ENCODE measurements around the gene KIFBP.
A peak's percentile ranks its signal among the peaks of the same experiment; 100 is the strongest.
"Not testable (repeated sequence)": the region's sequence is repeated elsewhere in the genome, so short reads cannot be mapped to it uniquely, and the experiment has no call there.

KIFBP gene, protein sequence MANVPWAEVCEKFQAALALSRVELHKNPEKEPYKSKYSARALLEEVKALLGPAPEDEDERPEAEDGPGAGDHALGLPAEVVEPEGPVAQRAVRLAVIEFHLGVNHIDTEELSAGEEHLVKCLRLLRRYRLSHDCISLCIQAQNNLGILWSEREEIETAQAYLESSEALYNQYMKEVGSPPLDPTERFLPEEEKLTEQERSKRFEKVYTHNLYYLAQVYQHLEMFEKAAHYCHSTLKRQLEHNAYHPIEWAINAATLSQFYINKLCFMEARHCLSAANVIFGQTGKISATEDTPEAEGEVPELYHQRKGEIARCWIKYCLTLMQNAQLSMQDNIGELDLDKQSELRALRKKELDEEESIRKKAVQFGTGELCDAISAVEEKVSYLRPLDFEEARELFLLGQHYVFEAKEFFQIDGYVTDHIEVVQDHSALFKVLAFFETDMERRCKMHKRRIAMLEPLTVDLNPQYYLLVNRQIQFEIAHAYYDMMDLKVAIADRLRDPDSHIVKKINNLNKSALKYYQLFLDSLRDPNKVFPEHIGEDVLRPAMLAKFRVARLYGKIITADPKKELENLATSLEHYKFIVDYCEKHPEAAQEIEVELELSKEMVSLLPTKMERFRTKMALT

DNA sequence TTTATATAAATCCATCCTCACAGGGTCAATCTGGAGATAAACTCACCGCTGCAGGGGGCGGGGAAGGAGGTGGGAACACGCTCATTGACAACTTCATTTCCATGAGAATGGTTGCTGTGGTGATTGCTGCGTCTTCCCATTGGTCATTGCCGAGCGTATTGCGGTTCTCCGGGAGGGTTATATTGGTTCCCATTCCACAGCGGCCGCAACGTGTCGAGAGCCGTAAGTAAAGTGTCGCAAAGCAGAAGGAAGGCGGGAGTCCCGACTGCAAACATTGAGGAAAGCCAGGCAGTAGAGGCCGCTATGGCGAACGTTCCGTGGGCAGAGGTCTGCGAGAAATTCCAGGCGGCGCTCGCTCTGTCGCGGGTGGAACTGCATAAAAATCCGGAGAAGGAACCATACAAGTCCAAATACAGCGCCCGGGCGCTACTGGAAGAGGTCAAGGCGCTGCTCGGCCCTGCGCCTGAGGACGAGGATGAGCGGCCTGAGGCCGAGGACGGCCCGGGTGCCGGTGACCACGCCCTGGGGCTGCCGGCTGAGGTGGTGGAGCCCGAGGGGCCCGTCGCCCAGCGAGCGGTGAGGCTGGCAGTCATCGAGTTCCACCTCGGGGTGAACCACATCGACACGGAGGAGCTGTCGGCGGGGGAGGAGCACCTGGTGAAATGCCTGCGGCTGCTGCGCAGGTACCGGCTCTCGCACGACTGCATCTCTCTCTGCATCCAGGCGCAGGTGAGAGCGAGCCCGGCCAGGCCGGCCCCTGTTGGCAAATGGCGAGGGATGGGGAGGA is at the start of gene KIFBP:
TSS of gene KIFBP (plus strand) at position 274 of the 787 bp plus-strand sequence. CDS start at position 304, 30 bp downstream.
- DNase-seq (ENCODE audit: low read depth in 2 of 2) = peak; percentile 45 to 49

DNA sequence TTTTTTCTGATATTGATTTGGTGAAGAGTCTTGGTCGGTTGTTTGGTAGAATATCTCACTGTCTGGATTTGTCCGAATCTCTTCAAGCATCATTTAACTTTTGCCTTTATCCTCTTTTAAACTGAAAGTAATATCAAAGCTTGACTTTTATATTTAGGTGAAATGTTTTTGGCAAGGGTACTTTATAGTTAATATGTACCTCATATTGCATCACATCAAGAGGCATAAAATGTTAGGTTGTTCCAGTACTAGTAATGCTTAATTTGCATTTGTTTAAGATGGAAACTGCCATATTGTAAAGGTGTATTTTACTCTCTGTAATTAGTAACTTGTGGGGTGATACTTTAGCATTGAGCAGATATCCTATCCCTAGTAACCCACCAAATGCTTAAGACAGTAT is 49.7 kb upstream of the KIFBP start:
- no peak for DNase-seq (ENCODE audit: low read depth in 2 of 2)

DNA sequence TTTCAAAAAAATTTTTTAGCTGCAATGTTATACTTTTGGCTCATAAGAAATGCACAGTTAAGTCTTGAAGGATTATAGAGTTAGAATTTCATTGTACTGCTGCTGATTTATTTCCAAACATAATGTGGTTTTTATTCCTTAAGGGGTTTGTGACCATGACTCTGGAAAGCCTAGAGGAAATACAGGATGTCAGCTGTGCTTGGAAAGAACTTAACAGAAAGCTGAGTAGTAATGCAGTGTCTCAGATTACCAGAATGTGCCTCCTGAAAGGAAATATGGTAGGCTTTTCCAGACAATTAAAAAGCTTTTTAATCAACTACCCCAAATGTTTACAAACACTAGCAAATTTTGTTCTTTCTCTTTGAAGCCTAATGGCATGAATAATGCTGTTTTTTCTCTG is 47.7 kb upstream of the KIFBP start:
- not testable (repeated sequence) for DNase-seq (ENCODE audit: low read depth in 2 of 2)

DNA sequence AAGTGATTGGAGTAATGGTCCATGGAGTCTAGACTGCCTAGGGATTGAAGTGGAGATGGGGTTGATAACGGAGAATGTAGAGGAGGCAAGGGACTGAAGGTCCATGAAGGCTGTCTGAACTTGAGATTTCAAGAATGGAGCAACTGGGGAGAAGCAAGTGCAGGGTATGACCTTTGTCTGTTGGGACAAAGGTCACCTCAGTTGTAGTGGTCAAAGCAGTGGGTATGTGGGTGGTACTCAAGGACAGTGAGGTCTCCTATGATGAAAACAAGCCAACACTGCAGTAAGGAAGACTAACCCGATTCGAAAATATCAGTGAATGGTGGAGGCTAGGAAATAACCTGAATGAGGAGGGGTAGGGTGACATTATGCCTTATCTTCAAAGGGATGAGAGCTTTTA is 38.0 kb upstream of the KIFBP start:
- no peak for DNase-seq (ENCODE audit: low read depth in 2 of 2)

DNA sequence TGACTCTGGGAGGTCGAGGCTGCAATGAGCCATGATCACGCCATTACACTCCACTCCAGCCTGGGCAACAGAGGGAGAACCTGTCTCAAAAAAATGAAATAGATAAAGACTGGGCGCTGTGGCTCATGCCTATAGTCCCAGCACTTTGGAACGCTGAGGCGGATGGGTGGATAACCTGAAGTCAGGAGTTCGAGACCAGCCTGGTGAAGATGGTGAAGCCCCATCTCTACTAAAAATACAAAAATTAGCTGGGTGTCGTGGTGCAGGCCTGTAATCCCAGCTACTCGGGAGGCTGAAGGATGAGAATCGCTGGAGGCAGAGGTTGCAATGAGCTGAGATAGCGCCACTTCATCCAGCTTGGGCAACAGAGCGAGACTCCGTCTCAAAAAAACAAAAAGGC is 33.7 kb upstream of the KIFBP start:
- no peak for DNase-seq (ENCODE audit: low read depth in 2 of 2)

DNA sequence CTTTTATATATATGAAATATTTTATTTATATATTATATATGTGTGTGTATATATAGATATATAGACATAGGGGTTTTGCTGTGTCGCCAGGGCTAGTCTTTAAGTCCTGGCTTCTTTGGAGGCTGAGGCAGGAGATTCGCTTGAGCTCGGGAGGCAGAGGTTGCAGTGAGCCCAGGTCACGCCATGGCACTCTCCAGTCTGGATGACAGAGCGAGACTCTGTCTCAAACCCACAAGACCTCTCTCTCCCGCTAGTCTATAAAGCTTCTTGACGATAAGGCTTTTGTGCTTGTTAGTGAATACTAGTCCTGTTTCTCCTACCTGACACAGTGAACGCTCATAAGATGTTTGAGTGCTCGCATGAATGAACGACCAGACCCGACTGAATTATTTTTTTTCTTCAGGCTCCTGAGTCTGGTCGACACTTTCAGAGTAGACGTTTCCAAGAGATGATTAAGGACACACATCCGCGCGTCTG is 33.2 kb upstream of the KIFBP start:
- no peak for DNase-seq (ENCODE audit: low read depth in 2 of 2)

DNA sequence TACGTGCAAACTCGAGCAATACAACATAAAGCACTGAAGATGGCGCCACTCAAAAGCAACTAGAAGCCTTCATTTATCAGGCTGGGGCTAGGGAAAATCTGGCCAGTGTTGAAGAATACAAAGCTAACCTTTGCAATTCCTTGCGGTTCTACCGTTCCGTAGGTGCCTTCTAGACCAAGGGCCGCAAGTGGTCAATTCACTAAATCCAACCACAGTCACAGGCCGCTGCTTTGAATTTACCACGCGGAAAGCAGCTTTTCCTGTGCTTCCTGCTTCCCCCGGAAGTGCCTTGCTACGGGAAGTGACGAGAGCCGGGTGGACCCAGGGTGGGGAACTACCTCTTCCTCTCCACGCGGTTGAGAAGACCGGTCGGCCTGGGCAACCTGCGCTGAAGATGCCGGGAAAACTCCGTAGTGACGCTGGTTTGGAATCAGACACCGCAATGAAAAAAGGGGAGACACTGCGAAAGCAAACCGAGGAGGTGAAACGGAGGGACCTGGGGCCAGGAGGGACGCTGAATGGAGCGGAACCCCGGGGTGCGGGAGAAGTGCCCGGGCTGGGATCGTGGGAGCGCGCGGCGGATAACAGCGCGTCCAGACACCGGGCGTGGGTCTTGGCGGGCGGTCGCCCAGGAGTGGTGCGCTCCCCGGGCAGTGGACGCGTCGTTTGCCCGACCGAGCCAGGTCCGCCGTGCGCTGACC is 32.6 kb upstream of the KIFBP start, which contains the start of gene DDX21:
TSS of gene DDX21 (plus strand) at position 339 of the 701 bp plus-strand sequence. CDS start at position 395, 56 bp downstream.
- peak; percentile 74 to 75 for DNase-seq (ENCODE audit: low read depth in 2 of 2)

DNA sequence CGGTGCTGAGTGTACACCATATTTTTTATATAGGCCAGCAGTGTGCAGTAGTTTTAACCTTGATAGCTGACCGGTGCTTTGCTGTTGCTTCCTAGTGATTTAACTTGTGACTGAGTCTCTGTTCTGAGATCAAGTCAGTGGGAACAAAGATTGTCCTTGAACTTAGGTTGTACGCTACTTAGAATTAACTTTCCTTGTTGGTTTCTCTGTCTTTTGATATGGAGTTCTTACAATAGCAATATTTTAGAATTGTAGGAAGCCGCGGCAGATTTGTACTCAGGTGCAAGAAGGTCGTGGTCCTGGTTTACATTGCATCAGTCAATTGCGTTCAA is 31.4 kb upstream of the KIFBP start:
- DNase-seq (ENCODE audit: low read depth in 2 of 2) = no peak

DNA sequence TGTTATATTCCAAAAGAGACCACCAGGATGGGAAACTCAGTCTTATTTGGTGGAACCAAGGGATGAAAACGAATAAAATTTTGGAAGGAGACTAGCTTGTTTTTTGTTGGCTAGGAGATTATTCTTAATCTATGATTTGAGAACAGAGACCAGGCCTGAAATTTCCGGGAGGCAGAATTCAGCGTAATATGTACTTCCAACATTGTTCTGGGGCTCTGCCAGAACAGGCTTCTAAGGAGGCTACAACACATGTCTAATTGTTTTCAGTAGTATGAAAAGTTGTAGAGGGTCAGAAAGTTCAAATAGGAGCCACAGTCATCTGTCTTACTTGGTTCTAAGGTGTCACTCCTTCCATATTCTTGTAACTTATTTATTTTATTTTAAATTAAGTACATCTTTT is 30.9 kb upstream of the KIFBP start:
- no peak for DNase-seq (ENCODE audit: low read depth in 2 of 2)

DNA sequence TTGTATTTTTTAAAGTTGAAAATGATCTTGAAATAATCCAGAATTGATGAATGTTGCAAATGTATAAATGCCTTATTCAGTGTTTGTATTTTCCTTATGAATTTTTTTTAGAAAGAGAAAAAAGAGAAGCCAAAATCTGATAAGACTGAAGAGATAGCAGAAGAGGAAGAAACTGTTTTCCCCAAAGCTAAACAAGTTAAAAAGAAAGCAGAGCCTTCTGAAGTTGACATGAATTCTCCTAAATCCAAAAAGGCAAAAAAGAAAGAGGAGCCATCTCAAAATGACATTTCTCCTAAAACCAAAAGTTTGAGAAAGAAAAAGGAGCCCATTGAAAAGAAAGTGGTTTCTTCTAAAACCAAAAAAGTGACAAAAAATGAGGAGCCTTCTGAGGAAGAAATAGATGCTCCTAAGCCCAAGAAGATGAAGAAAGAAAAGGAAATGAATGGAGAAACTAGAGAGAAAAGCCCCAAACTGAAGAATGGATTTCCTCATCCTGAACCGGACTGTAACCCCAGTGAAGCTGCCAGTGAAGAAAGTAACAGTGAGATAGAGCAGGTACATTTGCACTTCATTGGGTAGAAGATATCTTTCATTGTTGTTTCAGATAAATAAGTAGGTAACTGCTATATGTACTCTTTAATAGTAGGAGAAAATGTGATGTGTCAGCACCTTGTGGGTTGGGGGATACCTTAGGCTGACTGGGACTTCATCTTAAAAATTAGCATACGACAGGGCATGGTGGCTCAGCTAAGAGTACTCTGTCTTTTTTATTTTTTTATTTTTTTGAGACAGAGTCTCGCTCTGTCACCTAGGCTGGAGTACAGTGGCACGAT is 28.7 kb upstream of the KIFBP start:
- no peak for DNase-seq (ENCODE audit: low read depth in 2 of 2)

DNA sequence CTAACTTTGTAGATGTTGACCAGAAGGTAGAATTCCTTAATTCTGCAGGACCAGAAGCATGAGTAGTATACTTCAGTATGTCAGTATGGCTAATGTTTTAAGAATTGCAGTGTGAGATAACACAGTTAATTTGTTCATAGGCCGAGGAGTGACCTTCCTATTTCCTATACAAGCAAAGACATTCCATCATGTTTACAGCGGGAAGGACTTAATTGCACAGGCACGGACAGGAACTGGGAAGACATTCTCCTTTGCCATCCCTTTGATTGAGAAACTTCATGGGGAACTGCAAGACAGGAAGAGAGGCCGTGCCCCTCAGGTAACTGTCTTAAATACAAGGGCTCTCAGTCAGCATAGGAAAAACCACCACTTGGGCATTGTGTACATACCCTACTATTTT is 25.5 kb upstream of the KIFBP start:
- no peak for DNase-seq (ENCODE audit: low read depth in 2 of 2)

DNA sequence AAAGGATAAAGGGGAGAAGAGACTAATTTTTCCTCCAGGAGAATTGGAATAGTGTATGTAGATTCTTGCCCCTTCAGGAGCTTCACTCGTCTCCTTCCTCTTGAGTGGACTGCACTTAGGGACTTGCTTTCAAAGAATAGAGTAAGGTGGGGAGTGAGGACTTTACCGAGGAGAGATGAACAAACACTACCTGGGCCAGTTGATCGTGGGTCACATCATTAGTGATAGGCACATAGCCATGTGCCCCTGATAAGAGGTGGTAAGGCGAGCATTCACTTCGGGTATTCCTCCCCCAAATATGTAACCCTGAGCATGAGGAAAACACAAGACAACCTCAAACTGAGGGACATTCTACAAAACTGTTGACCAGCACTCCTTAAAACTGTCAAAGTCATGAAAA is 14.6 kb upstream of the KIFBP start:
- no peak for DNase-seq (ENCODE audit: low read depth in 2 of 2)

DNA sequence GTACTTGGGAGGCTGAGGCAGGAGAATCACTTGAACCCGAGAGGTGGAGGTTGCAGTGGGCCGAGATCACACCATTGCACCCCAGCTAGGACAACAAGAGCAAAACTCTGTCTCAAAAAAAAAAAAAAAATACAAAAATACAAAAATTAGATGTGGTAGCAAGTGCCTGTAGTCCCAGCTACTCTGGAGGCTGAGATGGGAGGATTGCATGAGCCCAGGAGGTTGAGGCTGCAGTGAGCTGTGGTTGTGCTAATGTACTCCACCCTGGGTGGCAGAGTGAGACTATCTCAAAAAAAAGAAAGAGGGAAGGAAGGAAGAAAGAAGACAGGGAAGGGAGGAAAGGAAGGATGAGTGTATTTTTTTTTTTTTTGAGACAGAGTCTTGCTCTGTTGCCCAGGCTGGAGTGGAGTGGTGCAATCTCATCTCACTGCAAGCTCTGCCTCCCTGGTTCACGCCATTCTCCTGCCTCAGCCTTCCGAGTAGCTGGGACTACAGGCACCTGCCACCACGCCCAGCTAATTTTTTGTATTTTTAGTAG is 12.6 kb upstream of the KIFBP start:
- not testable (repeated sequence) for DNase-seq (ENCODE audit: low read depth in 2 of 2)

DNA sequence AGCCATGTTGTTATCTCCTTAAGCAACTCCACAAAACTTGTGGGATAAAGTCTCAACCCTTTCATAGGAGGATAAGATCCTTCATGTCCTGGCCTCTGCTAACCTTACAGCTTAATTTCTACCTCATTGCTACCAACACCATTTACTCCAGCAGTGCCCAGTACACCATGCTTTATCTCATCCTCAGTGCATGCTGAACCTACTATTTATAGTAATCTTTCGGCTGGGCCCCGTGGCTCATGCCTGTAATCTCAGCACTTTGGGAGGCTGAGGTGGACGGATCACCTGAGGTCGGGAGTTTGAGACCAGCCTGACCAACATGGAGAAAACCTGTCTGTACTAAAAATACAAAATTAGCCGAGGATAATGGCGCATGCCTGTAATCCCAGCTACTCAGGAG is 8.9 kb upstream of the KIFBP start:
- DNase-seq (ENCODE audit: low read depth in 2 of 2) = not testable (repeated sequence)

DNA sequence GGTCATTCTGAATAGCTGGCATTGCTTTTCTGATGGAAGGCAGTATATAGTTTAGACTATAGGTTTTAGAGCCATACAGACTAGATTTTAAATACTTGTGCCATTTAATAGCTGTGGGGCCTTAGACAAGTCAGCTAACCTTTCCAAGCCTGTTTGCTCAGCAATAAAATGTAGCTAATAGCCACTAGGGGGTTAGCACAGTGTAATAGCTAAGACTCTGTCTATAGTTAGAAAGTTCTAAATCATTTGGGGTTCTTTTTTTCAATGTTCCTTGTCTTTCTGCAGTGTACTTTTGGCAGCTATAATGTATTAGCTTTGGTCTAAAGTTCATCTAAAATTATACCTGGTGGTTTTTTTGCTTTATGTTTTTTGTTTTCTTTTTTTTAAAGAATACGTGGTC is 7.5 kb upstream of the KIFBP start:
- DNase-seq (ENCODE audit: low read depth in 2 of 2) = no peak

DNA sequence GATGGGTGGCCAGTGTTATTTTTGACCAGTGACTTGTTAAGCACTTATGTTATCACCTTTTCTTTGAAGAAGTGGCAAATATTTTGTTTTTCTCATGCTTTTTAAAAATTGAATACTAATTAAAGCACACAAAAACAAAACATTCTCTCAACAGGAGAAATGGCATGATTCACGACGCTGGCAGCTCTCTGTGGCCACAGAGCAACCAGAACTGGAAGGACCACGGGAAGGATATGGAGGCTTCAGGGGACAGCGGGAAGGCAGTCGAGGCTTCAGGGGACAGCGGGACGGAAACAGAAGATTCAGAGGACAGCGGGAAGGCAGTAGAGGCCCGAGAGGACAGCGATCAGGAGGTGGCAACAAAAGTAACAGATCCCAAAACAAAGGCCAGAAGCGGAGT is 6.2 kb upstream of the KIFBP start:
- no peak for DNase-seq (ENCODE audit: low read depth in 2 of 2)

DNA sequence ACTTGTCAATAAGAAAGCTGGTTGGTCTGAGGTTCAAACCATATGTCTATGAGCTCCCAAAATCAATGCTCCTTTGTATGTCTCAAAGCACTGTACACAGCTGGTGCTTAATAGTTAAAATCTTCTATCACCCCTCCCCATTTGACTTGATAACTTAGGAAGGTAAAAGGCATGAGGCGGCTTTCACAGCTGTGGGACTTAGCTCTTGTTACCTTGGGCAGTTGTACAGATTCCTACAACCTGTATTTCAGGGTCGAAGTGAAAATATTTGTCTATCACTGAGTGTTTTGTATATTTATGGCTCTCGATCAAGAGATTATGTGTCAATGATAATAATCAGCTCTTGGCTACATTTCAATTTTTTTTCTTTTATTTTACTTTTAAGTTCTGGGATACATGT is 992 bp upstream of the KIFBP start:
- no peak for DNase-seq (ENCODE audit: low read depth in 2 of 2)

DNA sequence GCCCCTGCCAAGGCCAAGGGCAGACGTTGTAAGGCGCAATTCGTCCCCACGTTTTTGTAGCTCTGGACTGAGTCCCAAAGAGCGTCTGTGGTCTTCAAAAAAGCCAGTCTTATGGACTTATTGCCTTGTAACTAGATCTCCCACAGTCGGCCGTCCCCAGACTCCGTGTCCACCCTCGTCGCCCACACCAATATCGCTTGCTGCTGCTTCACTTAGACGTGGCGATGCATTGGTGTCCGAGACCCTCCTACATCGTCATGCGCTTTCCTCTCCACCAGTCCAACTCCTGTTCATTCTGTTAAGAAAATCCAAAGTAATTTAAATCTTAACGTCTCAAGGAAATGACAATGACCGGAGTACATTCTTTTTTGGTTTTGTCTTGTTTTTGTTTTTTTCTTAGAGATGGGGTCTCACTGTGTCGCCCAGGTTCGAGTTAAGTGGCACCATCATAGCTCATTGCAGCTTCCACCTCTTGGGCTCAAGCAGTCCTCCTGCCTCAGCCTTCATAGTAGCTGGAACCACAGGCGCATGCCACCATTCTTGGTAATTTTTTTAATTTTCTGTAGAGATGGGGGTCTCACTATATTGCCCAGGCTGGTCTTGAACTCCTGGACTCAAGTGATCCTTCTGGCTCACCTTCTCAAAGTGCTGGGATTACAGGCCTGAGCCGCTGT is 851 bp downstream of the KIFBP start:
- no peak for DNase-seq (ENCODE audit: low read depth in 2 of 2)

DNA sequence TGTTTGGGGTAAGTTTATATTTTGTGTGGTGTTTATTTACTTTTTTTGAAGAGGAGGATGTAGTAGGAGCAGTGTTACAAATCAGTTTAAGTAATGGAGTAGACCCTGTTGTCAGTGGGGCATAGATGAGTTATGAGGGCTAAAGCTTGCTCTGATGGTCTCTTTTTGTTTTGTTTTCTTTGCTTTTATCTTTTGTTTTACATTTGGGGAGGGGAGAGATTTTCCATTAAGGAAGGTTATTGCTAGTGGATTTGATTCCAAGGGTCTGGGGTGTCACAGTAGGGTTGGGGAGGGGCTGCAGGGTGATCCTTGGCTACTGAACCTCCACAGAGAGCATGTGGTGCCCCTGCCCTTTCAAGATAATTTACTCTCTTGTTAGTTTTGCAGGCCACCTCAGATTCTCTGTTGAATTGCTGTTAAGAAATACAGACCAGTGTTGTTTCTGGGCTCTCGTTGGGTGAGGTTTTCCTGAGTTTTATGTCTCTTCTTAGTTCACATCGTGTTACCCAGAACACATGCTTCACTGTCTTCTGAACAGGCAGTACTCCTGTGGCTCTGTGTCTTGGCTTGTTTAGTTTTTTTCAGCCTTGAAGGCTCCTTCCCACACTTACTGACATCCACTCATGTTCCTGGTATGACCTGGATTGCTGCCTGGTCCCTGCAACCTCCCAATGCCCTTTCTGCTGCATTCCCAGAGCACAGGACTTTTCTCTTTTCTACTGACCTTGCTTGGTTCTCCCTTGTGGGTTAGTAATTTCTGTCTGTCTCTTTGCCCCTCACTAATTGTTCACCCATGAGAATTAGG is 4.2 kb downstream of the KIFBP start:
- no peak for DNase-seq (ENCODE audit: low read depth in 2 of 2)

Measured in stimulated activated CD8-positive, alpha-beta memory T cell treated with anti-CD3 and anti-CD28 coated beads, Interleukin-7, amount 100 ng/mL, for 1 hour (primary cell).